ENCODE measurements around the gene AFF4.
"Not testable (repeated sequence)": the region's sequence is repeated elsewhere in the genome, so short reads cannot be mapped to it uniquely, and the experiment has no call there.

Gene AFF4

DNA sequence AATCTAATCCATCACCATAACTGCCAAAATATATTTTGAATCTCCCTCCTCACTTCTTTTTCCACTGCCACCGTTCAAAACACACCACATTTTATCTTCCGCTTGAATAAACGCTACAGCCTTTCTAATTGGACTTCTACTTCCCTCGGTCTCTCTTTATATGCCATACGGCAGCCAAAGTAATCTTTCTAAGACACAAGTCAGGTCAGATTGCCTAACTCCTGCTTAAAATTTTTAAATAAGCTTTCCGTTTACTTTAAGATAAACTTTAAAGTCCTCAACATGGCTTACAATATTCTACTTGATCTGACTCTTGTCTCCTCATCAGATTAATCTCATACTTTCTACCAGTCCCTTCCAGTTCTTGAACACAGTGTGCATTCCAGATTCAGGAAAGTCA lies 9.7 kb downstream of the AFF4 start:
- in situ Hi-C loops (cut with HindIII; ENCODE audit: low sequenced_read_pairs): no loop called here

DNA sequence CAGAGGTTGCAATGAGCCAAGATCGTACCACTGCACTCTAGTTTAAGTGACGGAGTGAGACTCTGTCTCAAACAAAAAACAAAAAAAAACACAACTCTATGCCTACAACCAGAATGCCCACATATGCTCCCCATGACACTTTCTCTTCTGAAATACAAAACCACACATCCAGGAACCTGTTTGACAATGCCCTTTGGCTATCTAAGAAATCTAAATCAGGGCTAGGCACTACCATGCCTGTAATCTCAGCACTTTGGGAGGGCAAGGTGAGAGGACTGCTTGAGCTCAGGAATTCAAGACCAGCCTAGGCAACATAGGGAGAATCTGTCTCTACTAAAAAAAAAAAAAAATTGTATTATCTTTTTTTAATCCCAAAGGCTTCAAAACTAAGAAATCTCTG lies 10.6 kb downstream of the AFF4 start:
- in situ Hi-C loops (cut with HindIII; ENCODE audit: low sequenced_read_pairs): no loop called here

GRCh38 chr5:132951897-132952296 lies 11.5 kb downstream of the AFF4 start:
- in situ Hi-C loops (cut with HindIII; ENCODE audit: low sequenced_read_pairs): no loop called here

DNA sequence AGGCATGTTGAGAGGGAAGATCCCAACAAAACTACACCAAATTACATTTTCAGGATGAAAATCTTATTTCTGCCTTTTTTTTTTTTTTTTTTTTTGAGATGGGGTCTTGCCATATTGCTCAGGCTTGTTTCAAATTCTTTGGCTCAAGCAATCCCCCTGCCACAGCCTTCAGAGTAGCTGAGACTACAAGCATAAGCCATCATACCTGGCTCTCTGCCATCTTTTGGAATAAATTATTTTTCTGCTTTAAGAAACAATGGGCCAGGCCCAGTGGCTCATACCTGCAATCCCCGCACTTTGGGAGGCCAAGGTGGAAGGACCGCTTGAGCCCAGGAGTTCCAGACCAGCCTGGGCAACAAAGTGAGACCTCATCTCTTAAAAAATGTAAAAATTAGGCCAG lies 14.3 kb downstream of the AFF4 start:
- in situ Hi-C loops (cut with HindIII; ENCODE audit: low sequenced_read_pairs): no loop called here

DNA sequence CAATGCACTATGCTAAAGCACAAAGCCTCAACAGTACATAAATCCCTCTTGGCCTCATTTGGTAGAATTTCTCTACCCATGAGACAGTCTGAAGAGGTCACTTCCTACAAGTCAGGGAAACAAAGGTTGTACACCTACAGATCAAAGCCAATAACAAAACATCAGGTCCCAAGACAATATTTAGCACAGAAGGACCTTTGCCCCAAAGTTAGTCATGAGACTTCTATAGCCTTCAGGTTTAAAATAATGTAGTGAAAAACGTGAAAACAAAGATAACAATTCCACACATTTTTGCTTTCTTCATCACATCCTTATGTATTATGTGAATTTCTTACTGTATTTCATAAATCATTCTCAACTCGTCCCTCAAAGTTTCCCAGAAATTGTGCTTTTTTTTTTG lies 15.8 kb downstream of the AFF4 start:
- in situ Hi-C loops (cut with HindIII; ENCODE audit: low sequenced_read_pairs): no loop called here

DNA sequence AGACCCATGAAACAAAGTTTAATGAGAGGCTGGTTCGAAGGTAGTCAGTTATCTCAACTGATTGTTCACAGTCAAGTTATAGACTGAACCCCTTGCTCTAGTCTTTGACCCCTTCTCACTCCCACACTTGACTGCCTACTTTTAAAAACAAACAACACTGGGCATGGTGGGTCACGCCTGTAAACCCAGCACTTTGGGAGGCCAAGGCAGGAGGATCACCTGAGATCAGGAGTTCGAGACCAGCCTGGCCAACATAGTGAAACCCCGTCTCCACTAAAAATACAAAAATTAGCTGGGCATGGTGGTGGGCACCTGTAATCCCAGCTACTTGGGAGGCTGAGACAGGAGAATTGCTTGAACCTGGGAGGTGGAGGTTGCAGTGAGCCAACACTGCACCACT lies 18.1 kb downstream of the AFF4 start:
- in situ Hi-C loops (cut with HindIII; ENCODE audit: low sequenced_read_pairs): not testable (repeated sequence)

DNA sequence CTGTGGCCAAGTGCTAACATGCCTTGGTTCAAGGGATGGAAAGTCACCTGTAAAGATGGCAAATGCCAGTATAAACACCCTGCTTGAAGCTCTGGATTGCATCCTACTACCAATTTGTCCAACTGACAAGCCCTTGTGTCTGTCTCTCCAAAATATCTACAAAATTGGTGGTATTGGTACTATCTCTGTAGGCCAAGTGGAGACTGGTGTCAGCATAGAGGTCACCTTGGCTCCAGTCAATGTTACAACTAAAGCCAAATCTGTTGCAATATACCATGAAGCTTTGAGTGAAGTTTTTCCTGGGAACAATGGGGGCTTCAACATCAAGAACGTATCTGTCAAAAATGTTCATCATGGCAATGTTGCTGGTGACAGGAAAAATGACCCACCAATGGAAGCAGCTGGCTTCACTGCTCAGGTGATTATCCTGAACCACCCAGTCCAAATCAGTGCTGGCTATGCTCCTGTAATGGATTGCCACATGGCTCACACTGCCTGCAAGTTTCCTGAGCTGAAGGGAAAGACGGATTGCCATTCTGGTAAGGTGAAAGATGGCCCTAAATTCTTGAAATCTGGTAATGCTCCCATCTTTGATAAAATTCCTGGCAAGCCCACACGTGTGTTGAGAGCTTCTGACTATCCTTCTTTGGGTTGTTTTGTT lies 19.9 kb downstream of the AFF4 start:
- in situ Hi-C loops (cut with HindIII; ENCODE audit: low sequenced_read_pairs): no loop called here

GRCh38 chr5:132941331-132941730 lies 22.1 kb downstream of the AFF4 start:
- in situ Hi-C loops (cut with HindIII; ENCODE audit: low sequenced_read_pairs): no loop called here

DNA sequence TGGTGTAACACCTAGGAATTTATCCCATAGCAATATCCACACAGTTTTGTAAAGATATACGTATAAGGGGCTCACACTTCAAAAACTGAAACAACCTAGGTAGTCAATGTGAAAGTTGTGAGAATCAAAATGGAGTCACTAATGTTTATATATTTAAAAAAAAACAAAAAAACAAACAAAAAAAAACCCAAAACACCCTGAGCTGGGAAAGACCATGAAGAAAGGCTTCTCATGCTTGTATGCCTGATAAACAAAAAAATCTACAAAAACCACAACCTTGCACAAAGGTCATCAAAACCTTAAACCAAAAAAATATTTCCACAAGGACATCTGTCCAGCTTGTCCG lies 35.4 kb downstream of the AFF4 start:
- in situ Hi-C loops (cut with HindIII; ENCODE audit: low sequenced_read_pairs): no loop called here

DNA sequence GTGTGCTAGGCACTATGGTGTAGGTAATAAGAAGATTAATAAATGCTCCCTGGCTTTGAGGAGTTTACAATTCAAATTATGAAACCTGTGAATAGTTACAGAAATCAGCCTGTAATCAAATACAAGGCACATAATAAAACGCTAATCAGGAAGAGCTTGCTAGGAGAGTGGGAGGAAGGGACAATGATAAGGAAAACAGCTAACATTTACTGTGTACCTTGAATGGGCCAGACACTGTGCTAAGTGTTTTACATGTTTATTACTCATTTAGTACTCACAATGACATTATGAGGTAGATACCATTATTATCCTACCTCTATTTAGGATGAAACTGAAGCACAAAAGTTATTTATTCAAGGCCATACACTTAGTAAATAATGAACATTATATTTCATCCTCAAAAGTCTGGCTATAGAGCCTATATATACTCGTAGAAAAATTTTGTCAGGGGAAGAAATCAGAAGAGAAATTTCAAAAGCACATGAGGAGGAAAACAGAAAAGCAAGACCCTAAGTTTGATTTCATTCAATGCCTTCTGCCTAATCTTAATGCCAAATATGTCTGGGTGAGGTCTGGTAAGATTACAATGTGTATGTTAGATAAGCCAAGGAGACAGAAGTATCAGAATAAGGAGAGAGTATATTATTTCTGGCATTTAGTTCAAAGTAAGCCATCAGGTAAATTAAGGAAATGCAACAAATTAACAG lies 35.9 kb downstream of the AFF4 start:
- in situ Hi-C loops (cut with HindIII; ENCODE audit: low sequenced_read_pairs): no loop called here

DNA sequence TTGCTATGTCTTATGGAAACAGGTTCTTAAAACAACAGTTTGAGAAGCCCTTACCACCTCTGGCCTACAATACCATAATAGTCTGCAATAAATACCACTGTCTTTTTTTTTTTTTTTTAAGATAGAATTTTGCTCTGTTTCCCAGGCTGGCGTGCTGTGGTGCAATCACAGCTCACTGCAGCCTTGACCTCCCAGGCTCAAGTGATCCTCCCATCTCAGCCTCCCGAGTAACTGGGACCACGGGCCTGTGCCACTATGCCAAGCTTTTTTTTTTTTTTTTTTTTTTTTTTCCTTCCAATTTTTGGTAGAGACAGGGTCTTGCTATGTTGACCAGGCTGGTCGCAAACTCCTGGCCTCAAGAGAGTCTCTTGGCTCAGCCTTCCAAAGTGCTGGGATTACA lies 37.0 kb downstream of the AFF4 start:
- in situ Hi-C loops (cut with HindIII; ENCODE audit: low sequenced_read_pairs): no loop called here

GRCh38 chr5:132916086-132916485 lies 47.3 kb downstream of the AFF4 start:
- in situ Hi-C loops (cut with HindIII; ENCODE audit: low sequenced_read_pairs): no loop called here

- in situ Hi-C loops (cut with HindIII; ENCODE audit: low sequenced_read_pairs): no loop called here
Observed at GRCh38 chr5:132915681-132916080, 47.8 kb downstream of the AFF4 start.

- in situ Hi-C loops (cut with HindIII; ENCODE audit: low sequenced_read_pairs): no loop called here
Observed at GRCh38 chr5:132909702-132910101, 53.7 kb downstream of the AFF4 start.

GRCh38 chr5:132907161-132907560 lies 56.3 kb downstream of the AFF4 start:
- in situ Hi-C loops (cut with HindIII; ENCODE audit: low sequenced_read_pairs): no loop called here

GRCh38 chr5:132905938-132906337 lies 57.5 kb downstream of the AFF4 start:
- in situ Hi-C loops (cut with HindIII; ENCODE audit: low sequenced_read_pairs): no loop called here

GRCh38 chr5:132901730-132902129 lies 61.7 kb downstream of the AFF4 start:
- in situ Hi-C loops (cut with HindIII; ENCODE audit: low sequenced_read_pairs): no loop called here

DNA sequence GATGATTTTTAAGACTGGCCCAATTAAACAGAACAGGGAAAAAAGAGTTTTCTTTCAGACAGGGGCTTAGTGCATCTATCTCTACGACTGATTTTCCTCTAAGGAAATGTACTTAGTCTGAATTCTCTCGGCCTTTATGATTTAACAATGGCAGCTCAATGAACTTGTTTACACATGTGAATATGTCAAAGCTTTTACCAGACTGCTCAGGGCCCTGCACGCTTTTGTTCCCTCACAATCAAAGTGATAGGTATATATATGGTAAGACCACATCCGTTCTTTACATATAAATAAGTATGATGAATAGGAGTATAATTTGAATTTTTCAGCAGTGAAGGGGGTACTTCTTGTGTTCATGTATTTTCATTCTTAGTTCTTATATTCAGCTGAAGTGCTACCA lies 62.4 kb downstream of the AFF4 start:
- in situ Hi-C loops (cut with HindIII; ENCODE audit: low sequenced_read_pairs): no loop called here

DNA sequence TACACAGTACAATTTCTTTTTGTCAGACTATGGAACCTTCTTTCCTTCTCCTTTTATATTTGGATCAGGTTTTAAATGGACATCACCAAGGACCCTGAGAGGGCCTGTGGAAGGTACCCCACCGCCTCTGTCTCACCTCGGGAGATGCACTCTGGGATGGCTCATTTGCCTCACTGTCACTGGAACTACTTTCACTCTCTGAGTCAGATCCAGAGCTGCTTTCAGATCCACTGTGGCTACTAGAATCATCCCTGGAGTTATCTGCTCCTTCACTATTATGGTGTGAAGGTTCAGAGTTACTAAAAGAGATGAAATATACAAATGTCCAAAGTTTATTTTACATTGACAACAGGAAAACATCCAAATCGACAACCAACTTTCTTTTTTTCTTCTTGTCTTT lies 65.3 kb downstream of the AFF4 start:
- in situ Hi-C loops (cut with HindIII; ENCODE audit: low sequenced_read_pairs): no loop called here

- in situ Hi-C loops (cut with HindIII; ENCODE audit: low sequenced_read_pairs): no loop called here
Observed at GRCh38 chr5:132896685-132897084, 66.7 kb downstream of the AFF4 start.

- in situ Hi-C loops (cut with HindIII; ENCODE audit: low sequenced_read_pairs): no loop called here
Observed at GRCh38 chr5:132895719-132896305, 67.6 kb downstream of the AFF4 start.

DNA sequence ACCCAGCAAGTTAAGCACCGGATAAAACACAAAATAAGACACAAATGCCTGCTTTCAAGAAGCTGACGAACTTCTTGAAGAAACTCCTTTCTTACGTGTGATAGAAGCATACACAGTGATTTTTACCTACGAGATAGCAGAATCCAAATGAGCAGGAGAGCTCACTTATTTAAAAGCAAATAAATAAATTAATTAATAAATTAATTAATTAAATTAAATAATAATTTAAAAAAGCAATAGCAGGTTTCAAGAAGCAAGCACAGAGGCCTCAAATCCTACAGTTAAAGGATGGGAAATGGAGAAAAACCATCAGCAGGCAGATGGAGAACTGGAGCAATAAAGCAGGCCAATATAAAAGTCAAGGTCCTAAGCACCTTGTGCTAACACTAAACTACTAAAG lies 72.6 kb downstream of the AFF4 start:
- in situ Hi-C loops (cut with HindIII; ENCODE audit: low sequenced_read_pairs): no loop called here

DNA sequence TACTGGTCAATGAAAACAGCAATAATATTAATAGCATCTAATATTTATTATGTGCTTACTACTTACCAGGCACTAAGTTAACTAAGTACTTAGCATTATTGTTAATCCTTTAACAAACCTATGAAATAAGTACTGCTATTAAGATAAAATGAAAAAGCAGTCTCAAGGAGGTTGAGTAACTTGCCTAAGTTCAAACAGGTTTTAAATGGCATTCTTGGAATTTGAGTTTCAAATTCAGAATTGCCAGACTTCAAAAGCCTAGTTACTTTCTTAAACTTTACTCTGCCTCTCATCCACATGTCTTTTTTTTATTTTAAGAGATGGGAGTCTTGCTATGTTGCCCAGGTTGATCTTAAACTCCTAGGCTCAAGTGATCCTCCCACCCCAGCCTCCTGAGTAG lies 73.9 kb downstream of the AFF4 start:
- in situ Hi-C loops (cut with HindIII; ENCODE audit: low sequenced_read_pairs): no loop called here

Data from DLD1 (cell line).